ENCODE results near the gene TSEN34. TPM values are rescaled to one million over a fixed set of nuclear protein-coding genes. Genes with fewer than 3 reads are reported as not detected.
"Not testable (repeated sequence)": the region's sequence is repeated elsewhere in the genome, so short reads cannot be mapped to it uniquely, and the experiment has no call there.

Gene TSEN34
- total RNA-seq, 1 donor from 2014 or later, result 38.6 TPM

GRCh38 chr19:54218259-54218658 is 27.2 kb downstream of the TSEN34 start:
- Mint-ChIP-seq H3K9me3 (ENCODE audit: low read depth) (no peaks in the 10 kb centered on the region), H3K27me3 (peaks cover 5% of the 10 kb centered on the region), H3K27ac (no peak overlapping the region), H3K36me3 (ENCODE audit: insufficient read depth) (peaks cover 6% of the 10 kb centered on the region), H3K4me1 (ENCODE audit: low read depth) (peaks cover 4% of the 10 kb centered on the region), H3K4me3 (ENCODE audit: low read depth) (no peak overlapping the region)
- TF ChIP-seq, protein P1, sequence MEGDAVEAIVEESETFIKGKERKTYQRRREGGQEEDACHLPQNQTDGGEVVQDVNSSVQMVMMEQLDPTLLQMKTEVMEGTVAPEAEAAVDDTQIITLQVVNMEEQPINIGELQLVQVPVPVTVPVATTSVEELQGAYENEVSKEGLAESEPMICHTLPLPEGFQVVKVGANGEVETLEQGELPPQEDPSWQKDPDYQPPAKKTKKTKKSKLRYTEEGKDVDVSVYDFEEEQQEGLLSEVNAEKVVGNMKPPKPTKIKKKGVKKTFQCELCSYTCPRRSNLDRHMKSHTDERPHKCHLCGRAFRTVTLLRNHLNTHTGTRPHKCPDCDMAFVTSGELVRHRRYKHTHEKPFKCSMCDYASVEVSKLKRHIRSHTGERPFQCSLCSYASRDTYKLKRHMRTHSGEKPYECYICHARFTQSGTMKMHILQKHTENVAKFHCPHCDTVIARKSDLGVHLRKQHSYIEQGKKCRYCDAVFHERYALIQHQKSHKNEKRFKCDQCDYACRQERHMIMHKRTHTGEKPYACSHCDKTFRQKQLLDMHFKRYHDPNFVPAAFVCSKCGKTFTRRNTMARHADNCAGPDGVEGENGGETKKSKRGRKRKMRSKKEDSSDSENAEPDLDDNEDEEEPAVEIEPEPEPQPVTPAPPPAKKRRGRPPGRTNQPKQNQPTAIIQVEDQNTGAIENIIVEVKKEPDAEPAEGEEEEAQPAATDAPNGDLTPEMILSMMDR (IDR thresholded peaks at IDR 0.05; ENCODE audit: unreplicated experiment), result no peak
- DNase-seq (ENCODE audit: low spot score, unreplicated experiment), result no peak

- H3K9me3 Mint-ChIP-seq (ENCODE audit: low read depth), result no peaks in the 10 kb centered on the region
These were observed 28.0 kb downstream of the TSEN34 start for GRCh38 chr19:54218960-54219661.

DNA sequence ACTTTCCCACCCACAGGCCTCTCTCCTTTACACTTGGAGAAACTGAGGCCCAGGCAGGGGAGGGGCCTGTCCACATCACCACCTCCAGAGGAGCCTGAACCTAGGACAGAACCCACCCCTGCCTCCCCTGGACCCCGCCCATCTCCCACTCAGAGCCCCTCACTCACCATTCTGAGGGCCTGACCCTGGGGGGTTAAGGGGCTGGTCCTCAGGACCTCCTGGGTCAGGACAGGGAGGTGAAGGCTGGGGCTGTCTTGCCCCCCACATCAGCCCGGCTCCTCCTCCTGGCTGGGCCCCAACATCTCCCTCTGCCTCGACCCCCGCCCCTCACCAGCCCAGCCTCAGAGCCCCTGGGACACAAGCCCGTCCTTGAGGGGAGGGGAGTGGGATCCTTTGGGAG is 28.6 kb downstream of the TSEN34 start:
- H3K27me3 Mint-ChIP-seq, result peaks cover 17% of the 10 kb centered on the region
- not testable (repeated sequence) for H3K27ac Mint-ChIP-seq; H3K4me1 Mint-ChIP-seq (ENCODE audit: low read depth); H3K9me3 Mint-ChIP-seq (ENCODE audit: low read depth); H3K4me3 Mint-ChIP-seq (ENCODE audit: low read depth); DNase-seq (ENCODE audit: low spot score, unreplicated experiment); H3K36me3 Mint-ChIP-seq (ENCODE audit: insufficient read depth)

More at GRCh38 chr19:54218960-54219661, 28.0 kb downstream of the TSEN34 start:
- TF ChIP-seq, protein P1 (IDR thresholded peaks at IDR 0.05; ENCODE audit: unreplicated experiment), result no peak
- H3K27me3 Mint-ChIP-seq, result peaks cover 13% of the 10 kb centered on the region
- H3K4me3 Mint-ChIP-seq (ENCODE audit: low read depth), result no peak overlapping the region
- H3K36me3 Mint-ChIP-seq (ENCODE audit: insufficient read depth), result peaks cover 6% of the 10 kb centered on the region
- H3K4me1 Mint-ChIP-seq (ENCODE audit: low read depth), result peaks cover 4% of the 10 kb centered on the region
- no peak for DNase-seq (ENCODE audit: low spot score, unreplicated experiment)
- no peak overlapping the region for H3K27ac Mint-ChIP-seq

GRCh38 chr19:54221947-54222346 is 30.8 kb downstream of the TSEN34 start:
- not testable (repeated sequence) for H3K4me1 Mint-ChIP-seq (ENCODE audit: low read depth); H3K9me3 Mint-ChIP-seq (ENCODE audit: low read depth); H3K36me3 Mint-ChIP-seq (ENCODE audit: insufficient read depth); DNase-seq (ENCODE audit: low spot score, unreplicated experiment); H3K4me3 Mint-ChIP-seq (ENCODE audit: low read depth); H3K27ac Mint-ChIP-seq
- H3K27me3 Mint-ChIP-seq, result peaks cover 29% of the 10 kb centered on the region

GRCh38 chr19:54222474-54223276 is 31.6 kb downstream of the TSEN34 start, which contains the start of gene LILRB3:
Gene LILRB3, minus strand, starts transcription at chr19:54223007. Its CDS starts 31 bp downstream, at chr19:54222976.
- not testable (repeated sequence) for H3K27ac Mint-ChIP-seq; DNase-seq (ENCODE audit: low spot score, unreplicated experiment); H3K4me3 Mint-ChIP-seq (ENCODE audit: low read depth); H3K36me3 Mint-ChIP-seq (ENCODE audit: insufficient read depth); H3K4me1 Mint-ChIP-seq (ENCODE audit: low read depth); H3K9me3 Mint-ChIP-seq (ENCODE audit: low read depth)
- H3K27me3 Mint-ChIP-seq, result peaks cover 31% of the 10 kb centered on the region

DNA sequence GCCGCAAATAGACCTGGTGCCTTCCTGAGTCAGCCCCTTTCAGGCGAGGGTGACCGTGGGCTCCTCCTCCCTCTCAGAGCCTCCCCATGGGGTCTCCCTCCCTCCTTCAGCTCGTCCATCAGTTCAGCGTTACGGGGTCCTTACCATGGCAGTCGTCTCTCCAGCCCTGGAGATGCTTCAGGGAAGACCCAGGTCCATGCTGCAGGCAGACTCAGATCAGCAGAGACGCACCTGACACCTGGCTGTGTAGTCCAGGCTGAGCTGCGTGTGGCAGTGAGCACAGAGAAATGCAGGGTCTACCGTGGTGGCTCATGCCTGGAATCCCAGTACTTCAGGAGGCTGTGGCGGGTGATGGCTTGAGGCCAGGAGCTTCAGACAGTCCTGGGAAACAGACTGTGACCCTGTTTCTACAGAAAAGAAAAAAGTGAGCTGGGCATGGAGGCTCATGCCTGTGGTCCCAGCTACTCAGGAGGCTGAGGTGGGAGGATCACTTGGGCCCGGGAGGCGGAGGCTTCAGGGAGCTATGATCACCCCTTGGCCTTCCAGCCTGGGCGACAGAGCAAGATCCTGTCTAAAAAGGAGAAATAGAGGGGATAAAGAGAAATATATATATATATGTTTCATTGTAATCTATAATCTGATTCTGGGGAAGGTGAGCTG is 32.3 kb downstream of the TSEN34 start:
- H3K4me3 Mint-ChIP-seq (ENCODE audit: low read depth); H3K4me1 Mint-ChIP-seq (ENCODE audit: low read depth); H3K36me3 Mint-ChIP-seq (ENCODE audit: insufficient read depth); H3K9me3 Mint-ChIP-seq (ENCODE audit: low read depth); DNase-seq (ENCODE audit: low spot score, unreplicated experiment); H3K27ac Mint-ChIP-seq: not testable (repeated sequence)
- peaks cover 35% of the 10 kb centered on the region for H3K27me3 Mint-ChIP-seq

DNA sequence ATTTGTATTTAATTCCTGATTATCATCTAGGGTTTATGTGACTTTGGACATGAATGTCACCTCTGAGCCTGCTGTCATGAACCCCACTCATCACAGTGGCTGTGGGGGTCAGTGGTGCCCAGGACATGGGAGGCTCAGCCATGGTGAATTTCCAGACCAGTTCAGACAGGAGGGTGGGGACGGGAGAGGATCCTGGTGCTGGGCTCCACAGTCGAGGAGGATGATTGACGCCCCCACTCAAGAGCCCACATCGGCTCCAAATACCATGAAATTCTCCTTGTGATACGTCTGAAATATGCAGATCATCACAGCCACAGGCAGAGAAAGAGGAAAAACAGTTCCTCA is 32.8 kb downstream of the TSEN34 start:
- not testable (repeated sequence) for H3K36me3 Mint-ChIP-seq (ENCODE audit: insufficient read depth); DNase-seq (ENCODE audit: low spot score, unreplicated experiment); H3K4me1 Mint-ChIP-seq (ENCODE audit: low read depth); H3K4me3 Mint-ChIP-seq (ENCODE audit: low read depth); H3K9me3 Mint-ChIP-seq (ENCODE audit: low read depth); H3K27ac Mint-ChIP-seq
- peaks cover 36% of the 10 kb centered on the region for H3K27me3 Mint-ChIP-seq

DNA sequence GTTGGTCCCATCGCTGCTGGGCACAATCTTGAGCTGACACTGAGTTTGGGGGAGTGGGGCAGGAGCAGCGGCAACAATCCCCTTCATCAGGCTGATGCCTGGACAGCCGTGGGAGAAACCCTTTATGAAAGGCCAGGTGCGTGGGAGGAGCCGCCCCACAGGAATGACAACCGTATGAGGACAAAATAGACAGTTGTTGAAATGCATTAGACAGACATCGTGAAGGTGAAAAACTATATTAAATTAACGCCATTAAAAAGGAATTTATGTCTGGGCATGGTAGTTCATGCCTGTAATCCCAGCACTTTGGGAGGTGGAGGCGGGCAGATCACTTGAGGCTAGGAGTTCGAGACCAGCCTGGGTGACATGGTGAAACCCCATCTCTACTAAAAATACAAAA is 33.5 kb downstream of the TSEN34 start:
- H3K4me3 Mint-ChIP-seq (ENCODE audit: low read depth); H3K27ac Mint-ChIP-seq; DNase-seq (ENCODE audit: low spot score, unreplicated experiment); H3K4me1 Mint-ChIP-seq (ENCODE audit: low read depth); H3K36me3 Mint-ChIP-seq (ENCODE audit: insufficient read depth): not testable (repeated sequence)
- Mint-ChIP-seq H3K27me3 (peaks cover 41% of the 10 kb centered on the region), H3K9me3 (ENCODE audit: low read depth) (peaks cover 11% of the 10 kb centered on the region)
